H1 (cell line): Measurements from ENCODE around the gene NIPAL4. TPM values are rescaled to one million over a fixed set of nuclear protein-coding genes. Genes with fewer than 3 reads are reported as not detected.

ENCODE experiments used
- CBX5 ChIP-seq: fragments of 300-800, 300-1000 bp; sonication (generic); IDR thresholded peaks from 2 replicates; pipeline ENCODE4 v1.7.1; 2016; ENCODE audit warnings: antibody characterized with exemption, low read length, low read depth
- CEBPB ChIP-seq: IDR thresholded peaks from 2 replicates; pipeline ENCODE4 v1.6.1; 2012; ENCODE audit warnings: low read depth, low read length
- EGR1 ChIP-seq: IDR thresholded peaks from 2 replicates; pipeline ENCODE4 v1.6.1; 2011; ENCODE audit warnings: low read depth, low read length, borderline replicate concordance
- EZH2 ChIP-seq: fragments of 200-600 bp; sonication (generic); IDR thresholded peaks from 2 replicates; pipeline ENCODE4 v1.7.1; 2012; ENCODE audit warnings: low read depth, mild to moderate bottlenecking, moderate library complexity, low read length, inconsistent platforms; ENCODE audit not compliant: severe bottlenecking
- KDM1A ChIP-seq: fragments of 200-600, 300-600 bp; sonication (generic); IDR thresholded peaks from 2 replicates; pipeline ENCODE4 v1.7.1; 2016; ENCODE audit warnings: mild to moderate bottlenecking, low read length, borderline replicate concordance
- POLR2A ChIP-seq, 2 experiments: IDR thresholded peaks; 1 replicate in 1 of 2; 2 replicates in 1 of 2; pipeline ENCODE4 v1.6.1; 2011; ENCODE audit warnings: low read depth in 2 of 2, low read length in 2 of 2, mild to moderate bottlenecking in 2 of 2; ENCODE audit errors: control extremely low read depth in 1 of 2
- RBBP5 ChIP-seq: IDR thresholded peaks from 2 replicates; pipeline ENCODE4 v1.7.1; 2012; ENCODE audit warnings: low read depth, mild to moderate bottlenecking, inconsistent platforms, low read length, moderate library complexity, borderline replicate concordance
- SIRT6 ChIP-seq: IDR thresholded peaks from one replicate; pipeline ENCODE4 v1.7.1; 2012; ENCODE audit warnings: low read length, inconsistent platforms
- ZNF274 ChIP-seq: IDR thresholded peaks from 2 replicates; pipeline ENCODE4 v1.7.0; 2012; ENCODE audit warnings: low read length, borderline replicate concordance; ENCODE audit errors: extremely low read depth
- polyA plus RNA-seq, 7 experiments: library from polyadenylated mRNA; depleted of rRNA in 3 of 7; stranded (reverse) in 5 of 7; unstranded in 2 of 7; fragments of >200 nt in 5 of 7; fragments of 200-250 nt in 2 of 7; gene quantifications; 1 replicate in 5 of 7; 2 replicates in 1 of 7; 4 replicates in 1 of 7; pipeline versions ENCODE4 v1.2.1 to v1.2.3, GENCODE V29; 2011 to 2013; ENCODE audit warnings: missing spikeins in 2 of 7, mixed read lengths in 2 of 7
- total RNA-seq: library from RNA; stranded (reverse); fragmentation: NEBNext Ultra II Directional; extraction: Animal tissue kit (Norgen Biotek cat#: 25700); gene quantifications from 2 replicates; pipeline ENCODE4 v1.2.1, GENCODE V29; 2021
- TF ChIP-seq, protein P1 (sequence below): fragments of 300-600 bp; sonication (generic); IDR thresholded peaks from 2 replicates; pipeline ENCODE4 v1.7.1; 2012; ENCODE audit warnings: low read length, moderate library complexity, mild to moderate bottlenecking, inconsistent platforms; ENCODE audit not compliant: insufficient replicate concordance
- TF ChIP-seq, protein P2 (sequence below): IDR thresholded peaks from 2 replicates; pipeline ENCODE4 v1.6.1; 2012; ENCODE audit warnings: low read length, inconsistent platforms

The NIPAL4 gene
- total and polyA plus RNA-seq, 2 of the 8 experiments (the other 6 are each of a cell fraction or from before 2014, with no cell fraction given): 0.09 to 0.20 TPM

DNA sequence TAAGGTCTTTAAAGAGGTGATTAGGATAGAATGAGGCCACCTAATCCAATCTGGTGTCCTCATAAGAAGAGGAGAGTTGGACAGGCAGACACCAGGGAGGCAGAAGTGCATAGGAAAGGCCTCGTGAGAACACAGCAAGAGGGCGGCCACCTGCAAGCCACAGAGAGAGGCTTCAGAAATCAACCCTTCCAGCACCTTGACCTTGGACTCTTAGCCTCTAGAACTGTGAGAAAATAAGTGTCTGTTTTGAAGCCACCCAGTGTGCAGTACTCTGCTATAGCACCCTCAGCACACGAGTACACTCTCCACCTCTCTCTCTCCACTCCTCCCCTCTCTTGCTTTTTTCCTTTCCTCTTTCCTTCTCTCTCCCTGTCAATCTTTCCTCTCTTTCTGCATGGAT, 26.8 kb downstream of the NIPAL4 start (continued):
- TF ChIP-seq, protein P1, sequence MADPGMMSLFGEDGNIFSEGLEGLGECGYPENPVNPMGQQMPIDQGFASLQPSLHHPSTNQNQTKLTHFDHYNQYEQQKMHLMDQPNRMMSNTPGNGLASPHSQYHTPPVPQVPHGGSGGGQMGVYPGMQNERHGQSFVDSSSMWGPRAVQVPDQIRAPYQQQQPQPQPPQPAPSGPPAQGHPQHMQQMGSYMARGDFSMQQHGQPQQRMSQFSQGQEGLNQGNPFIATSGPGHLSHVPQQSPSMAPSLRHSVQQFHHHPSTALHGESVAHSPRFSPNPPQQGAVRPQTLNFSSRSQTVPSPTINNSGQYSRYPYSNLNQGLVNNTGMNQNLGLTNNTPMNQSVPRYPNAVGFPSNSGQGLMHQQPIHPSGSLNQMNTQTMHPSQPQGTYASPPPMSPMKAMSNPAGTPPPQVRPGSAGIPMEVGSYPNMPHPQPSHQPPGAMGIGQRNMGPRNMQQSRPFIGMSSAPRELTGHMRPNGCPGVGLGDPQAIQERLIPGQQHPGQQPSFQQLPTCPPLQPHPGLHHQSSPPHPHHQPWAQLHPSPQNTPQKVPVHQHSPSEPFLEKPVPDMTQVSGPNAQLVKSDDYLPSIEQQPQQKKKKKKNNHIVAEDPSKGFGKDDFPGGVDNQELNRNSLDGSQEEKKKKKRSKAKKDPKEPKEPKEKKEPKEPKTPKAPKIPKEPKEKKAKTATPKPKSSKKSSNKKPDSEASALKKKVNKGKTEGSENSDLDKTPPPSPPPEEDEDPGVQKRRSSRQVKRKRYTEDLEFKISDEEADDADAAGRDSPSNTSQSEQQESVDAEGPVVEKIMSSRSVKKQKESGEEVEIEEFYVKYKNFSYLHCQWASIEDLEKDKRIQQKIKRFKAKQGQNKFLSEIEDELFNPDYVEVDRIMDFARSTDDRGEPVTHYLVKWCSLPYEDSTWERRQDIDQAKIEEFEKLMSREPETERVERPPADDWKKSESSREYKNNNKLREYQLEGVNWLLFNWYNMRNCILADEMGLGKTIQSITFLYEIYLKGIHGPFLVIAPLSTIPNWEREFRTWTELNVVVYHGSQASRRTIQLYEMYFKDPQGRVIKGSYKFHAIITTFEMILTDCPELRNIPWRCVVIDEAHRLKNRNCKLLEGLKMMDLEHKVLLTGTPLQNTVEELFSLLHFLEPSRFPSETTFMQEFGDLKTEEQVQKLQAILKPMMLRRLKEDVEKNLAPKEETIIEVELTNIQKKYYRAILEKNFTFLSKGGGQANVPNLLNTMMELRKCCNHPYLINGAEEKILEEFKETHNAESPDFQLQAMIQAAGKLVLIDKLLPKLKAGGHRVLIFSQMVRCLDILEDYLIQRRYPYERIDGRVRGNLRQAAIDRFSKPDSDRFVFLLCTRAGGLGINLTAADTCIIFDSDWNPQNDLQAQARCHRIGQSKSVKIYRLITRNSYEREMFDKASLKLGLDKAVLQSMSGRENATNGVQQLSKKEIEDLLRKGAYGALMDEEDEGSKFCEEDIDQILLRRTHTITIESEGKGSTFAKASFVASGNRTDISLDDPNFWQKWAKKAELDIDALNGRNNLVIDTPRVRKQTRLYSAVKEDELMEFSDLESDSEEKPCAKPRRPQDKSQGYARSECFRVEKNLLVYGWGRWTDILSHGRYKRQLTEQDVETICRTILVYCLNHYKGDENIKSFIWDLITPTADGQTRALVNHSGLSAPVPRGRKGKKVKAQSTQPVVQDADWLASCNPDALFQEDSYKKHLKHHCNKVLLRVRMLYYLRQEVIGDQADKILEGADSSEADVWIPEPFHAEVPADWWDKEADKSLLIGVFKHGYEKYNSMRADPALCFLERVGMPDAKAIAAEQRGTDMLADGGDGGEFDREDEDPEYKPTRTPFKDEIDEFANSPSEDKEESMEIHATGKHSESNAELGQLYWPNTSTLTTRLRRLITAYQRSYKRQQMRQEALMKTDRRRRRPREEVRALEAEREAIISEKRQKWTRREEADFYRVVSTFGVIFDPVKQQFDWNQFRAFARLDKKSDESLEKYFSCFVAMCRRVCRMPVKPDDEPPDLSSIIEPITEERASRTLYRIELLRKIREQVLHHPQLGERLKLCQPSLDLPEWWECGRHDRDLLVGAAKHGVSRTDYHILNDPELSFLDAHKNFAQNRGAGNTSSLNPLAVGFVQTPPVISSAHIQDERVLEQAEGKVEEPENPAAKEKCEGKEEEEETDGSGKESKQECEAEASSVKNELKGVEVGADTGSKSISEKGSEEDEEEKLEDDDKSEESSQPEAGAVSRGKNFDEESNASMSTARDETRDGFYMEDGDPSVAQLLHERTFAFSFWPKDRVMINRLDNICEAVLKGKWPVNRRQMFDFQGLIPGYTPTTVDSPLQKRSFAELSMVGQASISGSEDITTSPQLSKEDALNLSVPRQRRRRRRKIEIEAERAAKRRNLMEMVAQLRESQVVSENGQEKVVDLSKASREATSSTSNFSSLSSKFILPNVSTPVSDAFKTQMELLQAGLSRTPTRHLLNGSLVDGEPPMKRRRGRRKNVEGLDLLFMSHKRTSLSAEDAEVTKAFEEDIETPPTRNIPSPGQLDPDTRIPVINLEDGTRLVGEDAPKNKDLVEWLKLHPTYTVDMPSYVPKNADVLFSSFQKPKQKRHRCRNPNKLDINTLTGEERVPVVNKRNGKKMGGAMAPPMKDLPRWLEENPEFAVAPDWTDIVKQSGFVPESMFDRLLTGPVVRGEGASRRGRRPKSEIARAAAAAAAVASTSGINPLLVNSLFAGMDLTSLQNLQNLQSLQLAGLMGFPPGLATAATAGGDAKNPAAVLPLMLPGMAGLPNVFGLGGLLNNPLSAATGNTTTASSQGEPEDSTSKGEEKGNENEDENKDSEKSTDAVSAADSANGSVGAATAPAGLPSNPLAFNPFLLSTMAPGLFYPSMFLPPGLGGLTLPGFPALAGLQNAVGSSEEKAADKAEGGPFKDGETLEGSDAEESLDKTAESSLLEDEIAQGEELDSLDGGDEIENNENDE: no peak
- TF ChIP-seq EGR1 (no peak), SIRT6 (no peak), RBBP5 (no peak), CBX5 (no peak), EZH2 (no peak), ZNF274 (no peak), KDM1A (no peak), CEBPB (no peak), POLR2A (IDR thresholded peaks at IDR 0.05; ENCODE audit: control extremely low read depth in 1 of 2, low read depth in 2 of 2, low read length in 2 of 2) (no peak)
- TF ChIP-seq, protein P2, sequence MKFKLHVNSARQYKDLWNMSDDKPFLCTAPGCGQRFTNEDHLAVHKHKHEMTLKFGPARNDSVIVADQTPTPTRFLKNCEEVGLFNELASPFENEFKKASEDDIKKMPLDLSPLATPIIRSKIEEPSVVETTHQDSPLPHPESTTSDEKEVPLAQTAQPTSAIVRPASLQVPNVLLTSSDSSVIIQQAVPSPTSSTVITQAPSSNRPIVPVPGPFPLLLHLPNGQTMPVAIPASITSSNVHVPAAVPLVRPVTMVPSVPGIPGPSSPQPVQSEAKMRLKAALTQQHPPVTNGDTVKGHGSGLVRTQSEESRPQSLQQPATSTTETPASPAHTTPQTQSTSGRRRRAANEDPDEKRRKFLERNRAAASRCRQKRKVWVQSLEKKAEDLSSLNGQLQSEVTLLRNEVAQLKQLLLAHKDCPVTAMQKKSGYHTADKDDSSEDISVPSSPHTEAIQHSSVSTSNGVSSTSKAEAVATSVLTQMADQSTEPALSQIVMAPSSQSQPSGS: no peak
